ENCODE results near the gene CCDC78. TPM values are rescaled to one million over a fixed set of nuclear protein-coding genes. Genes with fewer than 3 reads are reported as not detected.

The CCDC78 gene
- total RNA-seq, 1 experiment from 2014 or later: 10.0 TPM

DNA sequence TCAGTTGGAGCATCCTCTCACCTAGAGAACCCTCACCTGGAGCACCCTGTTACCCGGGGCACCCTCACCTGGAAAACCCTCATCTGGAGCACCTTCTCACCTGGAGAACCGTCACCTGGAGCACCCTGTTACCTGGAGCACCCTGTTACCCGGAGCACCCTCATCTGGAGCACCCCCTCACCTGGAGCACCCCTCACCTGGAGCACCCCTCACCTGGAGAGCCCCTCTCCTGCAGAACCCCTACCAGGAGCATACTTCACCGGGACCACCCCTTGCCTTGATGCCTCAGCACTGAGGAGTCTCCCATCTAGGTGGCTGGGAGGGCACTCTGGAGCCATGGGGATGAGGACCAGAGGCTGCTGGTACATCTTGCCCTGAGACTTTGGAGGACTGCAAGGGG is 17.3 kb downstream of the CCDC78 start:
- no peak for DNase-seq
- H3K4me1 Mint-ChIP-seq (ENCODE audit: low read depth, unreplicated experiment): peaks cover 6% of the 10 kb centered on the region
- no peaks in the 10 kb centered on the region for H3K9me3 Mint-ChIP-seq (ENCODE audit: low read depth, unreplicated experiment)
- H3K27ac Mint-ChIP-seq (ENCODE audit: unreplicated experiment): no peak overlapping the region
- TF ChIP-seq, protein P1, sequence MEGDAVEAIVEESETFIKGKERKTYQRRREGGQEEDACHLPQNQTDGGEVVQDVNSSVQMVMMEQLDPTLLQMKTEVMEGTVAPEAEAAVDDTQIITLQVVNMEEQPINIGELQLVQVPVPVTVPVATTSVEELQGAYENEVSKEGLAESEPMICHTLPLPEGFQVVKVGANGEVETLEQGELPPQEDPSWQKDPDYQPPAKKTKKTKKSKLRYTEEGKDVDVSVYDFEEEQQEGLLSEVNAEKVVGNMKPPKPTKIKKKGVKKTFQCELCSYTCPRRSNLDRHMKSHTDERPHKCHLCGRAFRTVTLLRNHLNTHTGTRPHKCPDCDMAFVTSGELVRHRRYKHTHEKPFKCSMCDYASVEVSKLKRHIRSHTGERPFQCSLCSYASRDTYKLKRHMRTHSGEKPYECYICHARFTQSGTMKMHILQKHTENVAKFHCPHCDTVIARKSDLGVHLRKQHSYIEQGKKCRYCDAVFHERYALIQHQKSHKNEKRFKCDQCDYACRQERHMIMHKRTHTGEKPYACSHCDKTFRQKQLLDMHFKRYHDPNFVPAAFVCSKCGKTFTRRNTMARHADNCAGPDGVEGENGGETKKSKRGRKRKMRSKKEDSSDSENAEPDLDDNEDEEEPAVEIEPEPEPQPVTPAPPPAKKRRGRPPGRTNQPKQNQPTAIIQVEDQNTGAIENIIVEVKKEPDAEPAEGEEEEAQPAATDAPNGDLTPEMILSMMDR (IDR thresholded peaks at IDR 0.05; ENCODE audit: unreplicated experiment): no peak
- BruUV-seq (replicated peaks): no TSS peak
- H3K4me3 Mint-ChIP-seq (ENCODE audit: low read depth, unreplicated experiment): no peak overlapping the region
- intact Hi-C loops (cut with micrococcal nuclease; ENCODE audit: unreplicated experiment): no loop called here
- peaks cover 12% of the 10 kb centered on the region for H3K36me3 Mint-ChIP-seq (ENCODE audit: insufficient read depth, unreplicated experiment)
- CTCF ChIA-PET: interaction anchor here (0.6 kb wide), 1 partner anchor 477 kb away, joined by 4 read pairs; no protein-coding TSS in a partner anchor
- peaks cover 69% of the 10 kb centered on the region for H3K27me3 Mint-ChIP-seq (ENCODE audit: unreplicated experiment)

DNA sequence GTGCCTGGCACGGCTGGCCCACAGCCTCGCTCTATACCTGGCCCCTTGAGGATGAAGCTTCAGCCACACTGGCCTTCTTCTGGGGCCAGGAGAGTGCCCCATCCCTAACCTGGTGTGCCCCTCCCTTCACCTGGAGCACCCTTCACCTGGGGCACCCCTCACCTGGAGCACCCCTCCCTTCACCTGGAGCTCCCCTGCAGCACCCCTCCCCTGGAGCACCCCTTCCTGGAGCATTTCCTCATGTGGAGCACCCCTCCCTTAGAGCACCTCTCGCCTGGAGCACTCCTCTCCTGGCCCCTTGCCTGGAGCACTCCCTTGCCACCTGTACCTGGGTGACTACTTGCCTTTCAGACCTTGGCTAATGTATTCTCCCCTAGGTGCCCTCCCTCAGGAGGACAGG is 18.2 kb downstream of the CCDC78 start:
- CTCF ChIA-PET: no interaction called here
- no TSS peak for BruUV-seq (replicated peaks)
- peaks cover 6% of the 10 kb centered on the region for H3K4me1 Mint-ChIP-seq (ENCODE audit: low read depth, unreplicated experiment)
- peaks cover 11% of the 10 kb centered on the region for H3K36me3 Mint-ChIP-seq (ENCODE audit: insufficient read depth, unreplicated experiment)
- intact Hi-C loops (cut with micrococcal nuclease; ENCODE audit: unreplicated experiment): no loop called here
- H3K4me3 Mint-ChIP-seq (ENCODE audit: low read depth, unreplicated experiment): no peak overlapping the region
- TF ChIP-seq, protein P1 (IDR thresholded peaks at IDR 0.05; ENCODE audit: unreplicated experiment): no peak
- no peak overlapping the region for H3K27ac Mint-ChIP-seq (ENCODE audit: unreplicated experiment)
- peaks cover 79% of the 10 kb centered on the region for H3K27me3 Mint-ChIP-seq (ENCODE audit: unreplicated experiment)
- DNase-seq: no peak
- H3K9me3 Mint-ChIP-seq (ENCODE audit: low read depth, unreplicated experiment): no peaks in the 10 kb centered on the region

DNA sequence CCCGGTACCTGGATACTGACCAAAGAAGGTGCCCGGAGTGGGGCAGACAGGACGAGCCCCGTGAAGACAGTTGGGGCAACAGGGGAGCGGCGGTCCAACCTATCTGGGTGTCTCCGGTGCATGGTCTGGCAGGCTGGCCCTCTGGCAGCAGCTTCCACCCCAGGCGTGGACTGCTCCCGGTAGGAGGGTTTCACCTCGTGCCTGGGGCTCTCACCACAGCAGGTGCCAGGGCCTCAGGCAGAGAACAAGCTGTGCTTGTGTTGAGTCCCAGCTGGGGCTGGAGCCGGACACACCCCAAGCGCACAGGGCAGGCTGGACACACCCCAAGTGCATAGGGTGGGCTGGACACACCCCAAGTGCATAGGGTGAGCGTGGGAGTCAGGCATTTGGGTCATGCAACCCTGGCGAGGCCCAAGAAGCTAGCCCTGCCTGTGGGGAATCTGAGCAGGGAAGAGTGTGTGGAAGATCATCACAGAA is 19.1 kb downstream of the CCDC78 start:
- intact Hi-C loops (cut with micrococcal nuclease; ENCODE audit: unreplicated experiment): no loop called here
- TF ChIP-seq, protein P1 (IDR thresholded peaks at IDR 0.05; ENCODE audit: unreplicated experiment): no peak
- H3K27ac Mint-ChIP-seq (ENCODE audit: unreplicated experiment): no peak overlapping the region
- H3K36me3 Mint-ChIP-seq (ENCODE audit: insufficient read depth, unreplicated experiment): peaks cover 8% of the 10 kb centered on the region
- H3K27me3 Mint-ChIP-seq (ENCODE audit: unreplicated experiment): peaks cover 88% of the 10 kb centered on the region
- no peak for DNase-seq
- CTCF ChIA-PET: interaction anchor here (0.5 to 1.4 kb wide), 4 partner anchors 12 to 80 kb away, joined by 3 to 4 read pairs (median 3); partner anchors contain the start of gene CIAO3
- H3K4me1 Mint-ChIP-seq (ENCODE audit: low read depth, unreplicated experiment): peaks cover 6% of the 10 kb centered on the region
- BruUV-seq (replicated peaks): no TSS peak
- no peak overlapping the region for H3K4me3 Mint-ChIP-seq (ENCODE audit: low read depth, unreplicated experiment)
- H3K9me3 Mint-ChIP-seq (ENCODE audit: low read depth, unreplicated experiment): no peaks in the 10 kb centered on the region

DNA sequence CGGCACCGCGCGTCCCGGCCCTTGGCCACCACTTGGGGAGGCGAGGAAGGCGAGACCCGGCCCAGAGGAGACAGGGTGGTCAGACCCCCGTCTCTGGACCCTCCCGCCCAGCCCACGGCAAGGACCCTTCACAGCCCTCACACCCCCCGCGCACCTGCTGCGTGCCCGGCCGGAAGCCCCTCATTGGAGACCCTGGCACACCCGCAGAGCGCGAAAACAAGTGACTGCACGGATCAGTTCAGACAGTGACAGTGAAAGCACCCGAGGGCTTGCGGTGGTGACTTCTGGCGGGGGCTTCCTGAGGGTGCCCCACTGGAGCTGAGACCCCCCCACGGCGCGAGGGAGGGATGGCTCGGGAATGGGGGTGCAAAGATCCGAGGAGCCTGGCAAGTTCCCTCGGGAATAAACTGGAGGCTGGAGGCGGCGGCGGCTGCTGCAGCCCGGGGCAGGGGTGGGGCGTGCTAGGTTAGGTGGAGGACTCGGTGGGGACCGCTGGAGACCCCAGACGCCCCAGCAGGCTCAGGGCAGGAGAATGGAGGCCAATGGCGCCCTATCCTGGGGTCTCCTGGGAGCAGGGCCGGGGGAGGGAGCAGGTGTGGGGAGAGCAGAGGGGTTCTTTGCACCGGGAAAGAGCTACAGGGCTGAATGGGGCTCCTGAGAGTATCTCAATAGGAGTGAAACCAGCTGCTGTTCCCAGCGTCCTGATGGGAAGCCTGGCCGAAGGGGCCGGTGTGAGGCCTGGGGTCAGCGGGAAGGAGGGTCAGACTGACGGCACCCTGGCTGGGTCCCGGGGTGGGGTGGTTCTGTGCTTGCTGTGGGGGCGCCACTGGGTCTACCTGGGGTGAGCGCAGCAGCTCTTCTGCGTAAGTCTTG is 19.8 kb downstream of the CCDC78 start:
- intact Hi-C loops (cut with micrococcal nuclease; ENCODE audit: unreplicated experiment): no loop called here
- Mint-ChIP-seq H3K4me3 (ENCODE audit: low read depth, unreplicated experiment) (no peak overlapping the region), H3K27ac (ENCODE audit: unreplicated experiment) (no peak overlapping the region), H3K27me3 (ENCODE audit: unreplicated experiment) (peaks cover 91% of the 10 kb centered on the region), H3K4me1 (ENCODE audit: low read depth, unreplicated experiment) (peaks cover 6% of the 10 kb centered on the region), H3K36me3 (ENCODE audit: insufficient read depth, unreplicated experiment) (peaks cover 9% of the 10 kb centered on the region), H3K9me3 (ENCODE audit: low read depth, unreplicated experiment) (no peaks in the 10 kb centered on the region)
- TF ChIP-seq, protein P1 (IDR thresholded peaks at IDR 0.05; ENCODE audit: unreplicated experiment): no peak
- DNase-seq: no peak
- no TSS peak for BruUV-seq (replicated peaks)
- CTCF ChIA-PET: interaction anchor here (0.5 to 1.4 kb wide), 3 partner anchors 11 to 80 kb away, joined by 3 to 4 read pairs (median 3); partner anchors contain the start of gene CIAO3

Data from Calu3 (cell line).